Endometrial microvascular endothelial cells (primary cell): Measurements from ENCODE around the gene PTMS. TPM values are rescaled to one million over a fixed set of nuclear protein-coding genes. Genes with fewer than 3 reads are reported as not detected.

Experiments
- in situ Hi-C: cut with HindIII; loops from 2 replicates; pipeline ENCODE4 v1.10.0; 2017; ENCODE audit warnings: low sequenced_read_pairs, low pct_unique_long_range_greater_than_20kb; ENCODE audit errors: inconsistent ontology term
- total RNA-seq: library from RNA; depleted of rRNA; stranded (reverse); fragments of >200 nt; gene quantifications from one replicate; pipeline ENCODE4 v1.2.3, GENCODE V29; 2015; ENCODE audit errors: inconsistent ontology term

The PTMS gene
- total RNA-seq, 1 donor from 2014 or later = 238 TPM

GRCh38 chr12:6769666-6770065 is 3.5 kb downstream of the PTMS start:
- in situ Hi-C loops = no loop called here

GRCh38 chr12:6770094-6770493 is 3.9 kb downstream of the PTMS start:
- in situ Hi-C loops = no loop called here

GRCh38 chr12:6770600-6770999 is 4.4 kb downstream of the PTMS start:
- in situ Hi-C loops = no loop called here

- in situ Hi-C loops = no loop called here
Measured at GRCh38 chr12:6771091-6771495, 4.9 kb downstream of the PTMS start.

- in situ Hi-C loops = no loop called here
Measured at GRCh38 chr12:6771509-6772330, 5.6 kb downstream of the PTMS start.

GRCh38 chr12:6772331-6772695 is 6.2 kb downstream of the PTMS start, which contains the start of gene LAG3:
LAG3 (plus strand) TSS chr12:6772520; CDS start chr12:6772853, 333 bp downstream.
- in situ Hi-C loops = no loop called here

- in situ Hi-C loops = no loop called here
Measured at GRCh38 chr12:6772726-6773589, 6.8 kb downstream of the PTMS start.

GRCh38 chr12:6773590-6774351 is 7.6 kb downstream of the PTMS start:
- in situ Hi-C loops = no loop called here

- in situ Hi-C loops = no loop called here
Measured at GRCh38 chr12:6774499-6775062, 8.4 kb downstream of the PTMS start.

- in situ Hi-C loops = no loop called here
Measured at GRCh38 chr12:6775185-6776174, 9.3 kb downstream of the PTMS start.

- in situ Hi-C loops = no loop called here
Measured at GRCh38 chr12:6777386-6777785, 11.2 kb downstream of the PTMS start.

GRCh38 chr12:6778217-6778573 is 12.0 kb downstream of the PTMS start:
- in situ Hi-C loops = no loop called here

GRCh38 chr12:6778574-6779550 is 12.7 kb downstream of the PTMS start:
- in situ Hi-C loops = no loop called here

- in situ Hi-C loops = no loop called here
Measured at GRCh38 chr12:6779708-6780432, 13.7 kb downstream of the PTMS start.

GRCh38 chr12:6780573-6780972 is 14.4 kb downstream of the PTMS start:
- in situ Hi-C loops = no loop called here

- in situ Hi-C loops = no loop called here
Measured at GRCh38 chr12:6782119-6782518, 16.0 kb downstream of the PTMS start.
